ENCODE measurements around the gene NOTCH1.

The NOTCH1 gene

DNA sequence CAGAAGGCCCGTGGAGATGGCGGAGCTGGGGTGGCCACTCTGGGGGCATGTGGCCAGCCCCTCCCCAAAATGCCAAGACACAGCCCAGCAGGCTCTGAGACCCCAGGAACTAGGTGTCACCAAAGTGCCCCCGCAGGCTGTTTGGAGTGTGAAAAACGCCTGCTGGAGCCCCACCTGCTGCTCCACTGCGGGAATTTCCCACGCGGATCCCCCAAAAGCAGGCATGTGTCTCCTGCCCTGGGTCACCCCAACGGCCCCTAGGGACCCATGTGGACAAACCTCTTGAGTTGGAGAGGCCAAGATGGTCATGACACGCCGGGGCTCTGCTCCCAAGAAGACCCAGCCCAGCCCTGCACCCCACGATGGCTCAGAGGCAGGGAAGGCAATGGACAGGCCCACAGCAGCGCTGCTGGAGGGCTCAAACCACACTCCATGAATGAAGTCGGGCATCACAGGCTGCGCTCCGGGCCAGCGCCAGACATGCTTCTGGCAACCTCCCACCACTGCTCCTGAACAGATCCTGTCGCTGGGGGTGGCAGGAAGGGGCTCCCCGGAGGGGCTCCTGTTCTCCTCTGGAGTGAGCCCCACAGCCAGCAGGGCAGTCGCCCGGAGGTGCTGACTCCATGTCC, 15.3 kb downstream of the NOTCH1 start:
- no peak for DNase-seq

GRCh38 chr9:136529516-136530460, 16.1 kb downstream of the NOTCH1 start:
- DNase-seq: no peak

GRCh38 chr9:136528716-136529341, 17.0 kb downstream of the NOTCH1 start:
- DNase-seq: no peak

DNA sequence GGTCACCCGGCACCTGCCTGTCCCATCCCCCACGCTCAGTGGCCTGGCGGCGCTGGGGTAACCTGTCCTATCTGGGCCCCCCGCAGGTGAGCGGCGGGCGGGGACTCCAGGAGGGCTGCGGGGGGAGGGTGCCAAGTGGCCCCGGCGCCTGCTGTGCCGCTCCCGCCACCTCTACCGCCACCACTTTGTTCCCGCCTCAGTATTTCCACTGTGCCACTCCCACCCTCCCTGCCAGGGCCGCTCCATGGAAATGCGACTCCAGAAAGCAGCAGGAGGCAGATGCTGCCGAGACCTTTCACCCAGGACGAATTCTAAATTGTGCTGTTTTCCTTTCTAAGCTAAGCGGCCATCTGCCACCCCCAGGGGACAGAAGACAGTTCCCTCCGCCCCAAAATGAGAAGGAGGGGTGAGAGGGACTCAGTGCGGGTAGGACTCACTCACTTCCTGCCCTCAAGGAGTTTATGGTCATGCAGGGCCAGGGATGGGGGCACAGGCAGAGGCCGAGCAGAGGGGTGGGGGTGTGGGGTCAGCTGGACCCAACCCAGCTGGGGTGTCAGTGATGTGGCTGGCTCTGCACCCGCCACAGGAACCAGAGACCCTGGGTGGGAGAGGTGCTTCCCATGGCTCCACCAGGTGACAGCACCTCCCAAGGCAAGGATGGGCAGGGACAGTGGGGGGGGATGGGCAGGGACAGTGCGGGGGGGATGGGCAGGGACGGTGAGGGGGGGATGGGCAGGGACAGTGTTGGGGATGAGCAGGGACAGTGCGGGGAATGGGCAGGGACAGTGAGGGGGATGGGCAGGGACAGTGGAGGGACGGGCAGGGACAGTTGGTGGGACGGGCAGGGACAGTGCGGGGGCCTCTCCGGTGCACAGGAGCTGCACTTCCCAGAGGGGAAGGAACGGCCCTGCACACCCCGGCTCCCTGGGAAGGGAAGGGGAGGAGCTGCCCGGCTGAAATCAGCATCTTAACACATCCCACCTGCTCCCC, 17.8 kb downstream of the NOTCH1 start:
- DNase-seq: no peak

- no peak for DNase-seq
Observed at GRCh38 chr9:136527131-136527530, 18.7 kb downstream of the NOTCH1 start.

DNA sequence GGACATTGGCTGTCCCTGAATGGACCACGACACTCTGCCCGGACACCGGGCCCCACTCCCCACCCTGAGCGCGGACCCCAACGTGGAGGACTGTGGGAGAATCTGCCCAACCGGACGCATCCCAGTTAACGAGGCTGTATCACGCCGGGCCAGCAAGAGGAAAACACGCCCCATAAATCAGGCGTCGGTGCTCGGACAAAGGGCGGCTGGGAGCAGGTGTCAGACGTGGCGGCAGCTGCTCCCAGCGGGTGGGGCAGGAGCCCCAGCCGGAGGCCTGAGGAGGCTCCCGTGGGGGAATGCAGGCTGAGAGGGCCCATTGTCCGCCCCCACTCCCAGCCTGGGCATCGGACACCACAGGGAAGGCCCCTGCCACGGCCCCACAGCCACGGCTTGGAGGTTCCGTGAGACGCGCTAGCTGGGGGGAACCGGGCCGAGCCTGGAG, 19.2 kb downstream of the NOTCH1 start:
- no peak for DNase-seq

- no peak for DNase-seq
Observed at GRCh38 chr9:136525841-136526499, 19.9 kb downstream of the NOTCH1 start.

GRCh38 chr9:136525207-136525606, 20.6 kb downstream of the NOTCH1 start:
- no peak for DNase-seq

GRCh38 chr9:136522314-136523237, 23.3 kb downstream of the NOTCH1 start:
- DNase-seq: no peak

- no peak for DNase-seq
Observed at GRCh38 chr9:136521537-136521936, 24.3 kb downstream of the NOTCH1 start.

- no peak for DNase-seq
Observed at GRCh38 chr9:136520053-136520540, 25.8 kb downstream of the NOTCH1 start.

GRCh38 chr9:136519263-136520052, 26.4 kb downstream of the NOTCH1 start:
- DNase-seq: no peak

GRCh38 chr9:136518623-136519022, 27.2 kb downstream of the NOTCH1 start:
- DNase-seq: no peak

- DNase-seq: no peak
Observed at GRCh38 chr9:136517950-136518349, 27.9 kb downstream of the NOTCH1 start.

GRCh38 chr9:136517012-136517743, 28.7 kb downstream of the NOTCH1 start:
- no peak for DNase-seq

DNA sequence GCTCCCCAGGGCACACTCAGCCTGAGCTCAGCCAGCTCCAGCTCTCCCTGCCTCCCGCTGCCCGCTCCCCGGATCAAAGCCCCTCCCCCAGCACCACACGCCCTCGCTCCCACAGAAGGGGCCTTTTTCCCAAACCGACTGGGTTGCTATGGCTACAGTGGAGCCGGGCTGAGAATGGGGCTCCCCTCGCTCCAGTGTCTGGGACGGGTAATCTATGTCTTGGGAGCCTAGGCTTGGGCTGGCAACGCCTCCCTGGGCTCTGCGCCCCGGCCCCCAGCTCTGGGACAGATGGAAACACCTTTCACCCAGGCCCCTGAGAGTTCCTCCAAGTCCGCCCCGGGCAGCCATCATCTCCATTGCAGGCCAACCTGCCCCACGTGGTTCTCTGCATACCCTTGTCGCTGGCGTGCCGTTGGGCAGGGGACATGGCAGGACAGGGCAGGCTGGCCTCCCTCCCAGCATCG, 29.6 kb downstream of the NOTCH1 start:
- DNase-seq: no peak

- no peak for DNase-seq
Observed at GRCh38 chr9:136515276-136515675, 30.6 kb downstream of the NOTCH1 start.

DNA sequence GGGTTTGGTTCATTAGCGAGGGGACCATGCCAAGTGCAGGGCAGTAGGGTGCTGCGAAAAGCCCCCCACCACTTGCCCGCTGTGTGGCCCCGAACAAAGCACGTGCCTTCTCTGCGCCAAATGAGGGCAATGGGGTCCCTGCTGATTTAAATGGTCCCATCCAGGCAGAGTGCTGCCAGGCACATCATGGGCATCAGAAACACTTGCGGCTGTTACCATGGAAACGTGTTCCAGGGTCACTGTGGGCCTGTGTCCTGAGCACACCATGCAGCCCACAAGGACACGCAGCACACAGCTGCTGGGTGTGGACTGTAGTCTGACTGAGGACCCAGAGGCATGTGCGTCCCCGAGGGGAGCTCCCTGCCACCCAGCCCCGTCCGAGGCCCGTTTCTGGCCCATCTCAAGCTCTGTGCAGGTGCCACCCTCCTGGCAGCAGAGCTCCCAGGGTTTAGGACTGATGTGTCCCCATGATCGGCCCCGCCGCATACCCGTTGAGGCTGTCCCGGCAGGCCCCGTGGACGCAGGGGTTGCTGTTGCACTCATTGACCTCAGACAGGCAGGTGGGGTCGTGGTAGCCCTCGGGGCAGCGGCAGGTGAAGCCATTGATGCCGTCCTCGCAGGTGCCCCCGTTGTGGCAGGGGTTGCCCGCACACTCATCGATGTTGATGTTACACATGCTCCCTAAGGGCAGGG, 31.7 kb downstream of the NOTCH1 start:
- no peak for DNase-seq

All from NCI-H1436 (cell line).